Lung microvascular endothelial cell (primary cell): ENCODE data around the gene EGFLAM. TPM values are rescaled to one million over a fixed set of nuclear protein-coding genes. Genes with fewer than 3 reads are reported as not detected.

ENCODE experiments used
- DNase-seq, 2 donors: peaks; one replicate each; pipeline versions ENCODE4 v3.0.0 to v3.0.0-alpha.2; 2010; ENCODE audit warnings: low read depth in 2 of 2
- total RNA-seq: library from RNA; depleted of rRNA; stranded (reverse); fragments of >200 nt; gene quantifications from 2 replicates; pipeline ENCODE4 v1.2.1, GENCODE V29; 2014

Gene EGFLAM
- total RNA-seq, 1 donor from 2014 or later: 0.20 TPM

- no peak for DNase-seq
Observed at GRCh38 chr5:38375423-38375822, 117.1 kb downstream of the EGFLAM start.

GRCh38 chr5:38376404-38376803, 118.0 kb downstream of the EGFLAM start:
- DNase-seq: no peak

- no peak for DNase-seq
Observed at GRCh38 chr5:38378579-38378978, 120.2 kb downstream of the EGFLAM start.

- no peak for DNase-seq
Observed at GRCh38 chr5:38379350-38379937, 121.1 kb downstream of the EGFLAM start.

- DNase-seq: no peak
Observed at GRCh38 chr5:38380537-38380936, 122.2 kb downstream of the EGFLAM start.

- DNase-seq: no peak
Observed at GRCh38 chr5:38381361-38381760, 123.0 kb downstream of the EGFLAM start.

- peak; percentile 75 to 77 for DNase-seq
Observed at GRCh38 chr5:38382898-38383297, 124.5 kb downstream of the EGFLAM start.

GRCh38 chr5:38383701-38384100, 125.3 kb downstream of the EGFLAM start:
- DNase-seq: no peak

GRCh38 chr5:38384396-38384795, 126.0 kb downstream of the EGFLAM start:
- no peak for DNase-seq

- no peak for DNase-seq
Observed at GRCh38 chr5:38387161-38387560, 128.8 kb downstream of the EGFLAM start.

GRCh38 chr5:38393636-38394035, 135.3 kb downstream of the EGFLAM start:
- no peak for DNase-seq

GRCh38 chr5:38396766-38397165, 138.4 kb downstream of the EGFLAM start:
- no peak for DNase-seq

- peak in 1 of 2 donors; percentile 18 for DNase-seq
Observed at GRCh38 chr5:38400365-38400764, 142.0 kb downstream of the EGFLAM start.

GRCh38 chr5:38401145-38401544, 142.8 kb downstream of the EGFLAM start:
- DNase-seq: no peak

- DNase-seq: peak; percentile 69 to 72
Observed at GRCh38 chr5:38403406-38403805, 145.0 kb downstream of the EGFLAM start.

- DNase-seq: no peak
Observed at GRCh38 chr5:38403877-38404635, 145.7 kb downstream of the EGFLAM start.

- no peak for DNase-seq
Observed at GRCh38 chr5:38404667-38405276, 146.4 kb downstream of the EGFLAM start.

- DNase-seq: no peak
Observed at GRCh38 chr5:38408446-38409198, 150.3 kb downstream of the EGFLAM start.

GRCh38 chr5:38410304-38410990, 152.1 kb downstream of the EGFLAM start:
- DNase-seq: no peak

- no peak for DNase-seq
Observed at GRCh38 chr5:38413696-38414095, 155.3 kb downstream of the EGFLAM start.

- DNase-seq: no peak
Observed at GRCh38 chr5:38414348-38414747, 156.0 kb downstream of the EGFLAM start.
